G401.6 (cell line): Measurements from ENCODE around the gene VRK3.

Experiments used
- FAIRE-seq: peaks from 2 replicates; lab custom pipeline; 2012; peaks lifted over from hg19 to GRCh38; lab: Jason Lieb, UNC

VRK3 gene

DNA sequence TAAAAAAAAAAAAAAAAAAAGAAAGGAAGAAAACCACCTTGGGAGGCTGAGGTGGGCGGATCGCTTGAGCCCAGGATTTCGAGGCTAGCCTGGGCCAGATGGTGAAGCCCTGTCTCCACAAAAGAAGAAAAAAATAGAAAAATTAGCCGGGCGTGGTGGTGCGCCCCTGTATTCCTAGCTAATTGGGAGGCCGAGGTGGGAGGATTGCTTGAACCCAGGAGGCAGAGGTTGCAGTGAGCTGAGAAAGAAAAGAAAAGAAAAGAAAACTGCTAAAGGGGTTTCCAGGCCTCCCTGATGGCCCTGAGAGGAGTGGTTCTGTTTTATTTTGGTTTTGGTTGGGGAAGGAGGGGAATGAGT lies 1.4 kb upstream of the VRK3 start:
- FAIRE-seq: no peak

DNA sequence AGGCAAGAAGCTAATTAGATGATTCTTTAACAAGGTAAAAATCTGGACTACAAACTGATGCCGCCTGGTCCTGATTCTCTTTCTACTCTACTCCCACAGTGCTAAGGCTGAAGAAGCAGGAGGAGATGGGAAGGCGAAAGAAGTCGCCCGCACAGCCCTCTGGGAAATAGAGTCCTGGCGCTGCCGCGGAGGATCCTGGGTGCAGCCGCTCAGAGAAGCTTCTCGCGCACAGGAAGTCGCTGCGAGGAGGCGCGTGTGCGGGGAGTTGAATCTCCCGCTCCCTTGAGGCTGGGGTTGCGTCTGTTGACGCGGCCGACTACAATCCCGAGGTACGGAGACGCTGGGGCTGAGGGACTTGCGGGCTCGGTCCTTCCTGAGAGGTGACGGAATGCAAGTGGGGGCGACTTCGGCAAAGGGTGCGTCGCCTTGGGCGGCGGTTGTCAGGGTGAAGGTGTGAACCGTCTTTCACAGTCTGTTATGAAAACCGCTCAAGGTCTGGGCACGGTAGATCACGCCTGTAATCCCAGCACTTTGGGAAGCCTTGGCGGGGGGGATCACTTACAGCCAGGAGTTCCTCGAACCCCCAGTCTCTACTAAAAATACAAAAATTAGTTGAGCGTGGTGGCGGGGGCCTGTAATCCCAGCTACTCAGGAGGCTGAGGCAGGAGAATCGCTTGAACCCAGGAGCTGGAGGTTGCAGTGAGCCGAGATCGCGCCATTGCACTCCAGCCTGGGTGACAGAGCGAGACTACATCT lies 800 bp upstream of the VRK3 start, which contains the start of gene ZNF473:
TSS of gene ZNF473 (plus strand) at position 212 of the 756 bp plus-strand sequence. CDS start 5,078 bp downstream, outside the sequence.
- FAIRE-seq: no peak

GRCh38 chr19:50024719-50025021 lies 502 bp downstream of the VRK3 start:
- FAIRE-seq: no peak

DNA sequence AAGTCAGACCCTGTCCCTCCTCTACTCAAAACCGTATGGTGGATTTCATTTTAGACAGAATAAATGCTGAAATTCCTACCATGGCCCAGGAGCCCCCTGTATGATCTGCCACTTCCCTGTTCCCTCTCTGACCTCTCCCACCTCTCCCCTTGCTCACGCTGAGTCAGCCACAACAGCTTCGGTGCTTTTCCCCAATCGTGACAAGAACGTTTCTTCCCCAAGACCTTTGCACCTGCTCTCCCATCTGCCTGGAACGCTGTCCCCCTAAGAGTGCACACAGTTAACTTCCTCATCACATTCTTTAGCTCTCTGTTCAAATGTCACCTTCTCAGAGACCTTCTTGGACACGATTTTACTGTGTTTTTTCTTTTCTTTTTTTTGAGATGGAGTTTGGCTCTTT lies 2.3 kb downstream of the VRK3 start:
- no peak for FAIRE-seq

GRCh38 chr19:50020481-50020880 lies 4.7 kb downstream of the VRK3 start:
- FAIRE-seq: no peak

DNA sequence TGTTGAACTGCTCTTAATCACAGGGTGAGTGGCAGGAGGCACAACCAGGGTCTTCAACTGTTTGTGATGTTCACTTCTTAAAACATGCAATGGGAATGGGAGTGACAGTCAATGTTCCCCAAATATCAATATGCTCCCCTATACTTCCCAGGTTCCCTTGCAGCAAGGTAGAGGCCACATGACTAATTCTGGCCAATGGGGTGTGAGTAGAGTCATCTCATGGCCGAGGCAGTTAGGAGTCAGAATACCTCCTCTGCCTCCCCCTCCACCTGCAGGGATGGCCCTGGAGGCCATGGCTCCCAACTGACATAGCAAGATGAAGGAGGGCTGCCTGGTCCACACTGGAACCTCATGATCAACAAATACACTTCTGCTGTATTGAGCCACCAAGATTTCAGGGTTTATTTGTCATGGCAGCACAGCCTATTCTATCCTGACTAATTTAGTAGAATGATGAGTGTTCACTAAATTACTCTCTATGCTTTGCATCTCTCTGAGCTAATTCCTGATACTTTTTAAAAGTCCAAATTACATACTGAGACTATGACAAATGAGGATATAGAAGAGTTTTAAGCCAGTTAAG lies 8.9 kb downstream of the VRK3 start:
- no peak for FAIRE-seq

- FAIRE-seq: no peak
Measured at GRCh38 chr19:50008532-50008931, 16.6 kb downstream of the VRK3 start.

DNA sequence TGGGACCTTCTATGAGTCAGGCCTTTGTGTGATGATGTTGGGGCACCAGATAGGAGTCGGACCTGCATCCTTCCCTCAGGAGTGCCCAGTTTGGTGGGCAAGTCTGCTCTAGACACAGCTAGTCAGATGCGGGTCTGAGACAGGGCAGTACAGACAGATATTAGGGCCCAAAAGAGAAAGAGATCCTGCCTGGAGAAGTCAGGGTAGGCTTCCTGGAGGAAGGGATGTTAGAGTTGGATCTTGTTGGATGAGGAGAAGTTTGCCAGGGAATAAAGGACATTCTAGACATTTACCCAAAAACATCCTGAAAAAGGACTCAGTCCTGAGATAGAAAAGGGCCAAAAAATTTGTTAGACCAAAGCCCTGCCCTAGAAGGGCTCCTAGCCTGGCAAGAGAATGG lies 17.2 kb downstream of the VRK3 start:
- no peak for FAIRE-seq

DNA sequence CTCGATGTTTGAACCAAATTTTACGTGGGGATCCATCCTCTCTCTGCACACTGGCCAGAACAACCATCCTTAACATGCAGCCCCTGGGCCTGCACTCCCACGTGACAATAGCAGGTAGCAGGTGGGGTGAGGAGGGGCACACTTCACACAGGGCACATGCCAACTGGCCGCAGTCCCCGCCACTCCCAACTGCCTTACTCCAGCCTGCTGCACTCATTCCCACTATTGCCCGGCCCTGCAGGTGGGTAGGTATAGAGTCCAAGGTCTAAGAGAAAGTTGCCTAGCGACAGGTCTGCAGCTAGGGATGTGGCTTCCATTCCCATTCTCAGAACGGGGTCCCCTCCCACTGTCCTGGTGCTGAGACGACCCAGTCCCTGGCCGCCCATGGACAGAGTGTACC lies 18.0 kb downstream of the VRK3 start:
- FAIRE-seq: no peak

DNA sequence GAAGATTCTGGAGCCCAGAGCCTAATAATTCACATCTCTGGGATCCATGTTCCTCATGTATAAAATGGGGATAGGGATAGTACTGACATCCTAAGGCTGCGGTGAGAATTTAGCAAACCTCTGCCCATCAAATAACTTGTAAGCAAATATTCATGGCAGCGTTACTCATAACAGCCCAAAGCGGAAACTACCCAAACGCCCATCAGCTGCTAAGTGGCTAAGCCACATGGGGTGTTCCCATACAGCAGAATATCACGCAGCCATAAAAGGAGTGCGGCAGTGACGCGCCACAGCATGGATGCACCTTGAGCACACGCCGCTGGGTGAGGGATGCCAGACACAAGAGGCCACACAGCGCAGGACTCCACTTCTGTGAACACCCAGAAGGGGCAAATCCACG lies 19.7 kb downstream of the VRK3 start:
- no peak for FAIRE-seq

GRCh38 chr19:50003810-50004419 lies 21.3 kb downstream of the VRK3 start:
- FAIRE-seq: no peak

DNA sequence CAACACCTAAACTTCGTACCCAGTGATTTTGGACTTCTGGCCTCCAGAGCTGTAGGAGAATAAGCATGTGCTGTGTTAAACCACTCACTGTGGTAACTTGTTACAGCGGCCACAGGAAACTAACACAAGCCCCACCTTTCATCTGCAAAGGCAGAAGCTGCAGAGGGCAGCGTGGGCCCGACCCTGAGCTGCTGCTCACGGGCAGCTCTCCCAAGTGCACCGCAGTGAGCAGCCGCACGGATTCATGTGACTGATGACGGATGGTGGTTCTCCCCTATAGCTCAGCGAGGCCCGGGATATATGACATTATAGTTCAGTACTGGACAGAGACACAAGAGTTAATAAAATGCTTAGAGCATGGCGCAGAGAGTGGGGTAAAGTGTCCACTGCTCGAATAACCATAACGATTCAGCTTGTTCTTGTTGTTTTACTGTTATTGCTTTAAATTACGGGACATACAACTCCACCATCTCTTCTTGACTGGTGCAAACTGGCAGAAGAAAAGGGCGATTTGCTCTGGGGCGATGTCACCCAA lies 21.9 kb downstream of the VRK3 start:
- no peak for FAIRE-seq

- FAIRE-seq: no peak
Measured at GRCh38 chr19:50002386-50002960, 22.7 kb downstream of the VRK3 start.

- no peak for FAIRE-seq
Measured at GRCh38 chr19:50001775-50002174, 23.4 kb downstream of the VRK3 start.

GRCh38 chr19:50000841-50001557 lies 24.2 kb downstream of the VRK3 start:
- no peak for FAIRE-seq

DNA sequence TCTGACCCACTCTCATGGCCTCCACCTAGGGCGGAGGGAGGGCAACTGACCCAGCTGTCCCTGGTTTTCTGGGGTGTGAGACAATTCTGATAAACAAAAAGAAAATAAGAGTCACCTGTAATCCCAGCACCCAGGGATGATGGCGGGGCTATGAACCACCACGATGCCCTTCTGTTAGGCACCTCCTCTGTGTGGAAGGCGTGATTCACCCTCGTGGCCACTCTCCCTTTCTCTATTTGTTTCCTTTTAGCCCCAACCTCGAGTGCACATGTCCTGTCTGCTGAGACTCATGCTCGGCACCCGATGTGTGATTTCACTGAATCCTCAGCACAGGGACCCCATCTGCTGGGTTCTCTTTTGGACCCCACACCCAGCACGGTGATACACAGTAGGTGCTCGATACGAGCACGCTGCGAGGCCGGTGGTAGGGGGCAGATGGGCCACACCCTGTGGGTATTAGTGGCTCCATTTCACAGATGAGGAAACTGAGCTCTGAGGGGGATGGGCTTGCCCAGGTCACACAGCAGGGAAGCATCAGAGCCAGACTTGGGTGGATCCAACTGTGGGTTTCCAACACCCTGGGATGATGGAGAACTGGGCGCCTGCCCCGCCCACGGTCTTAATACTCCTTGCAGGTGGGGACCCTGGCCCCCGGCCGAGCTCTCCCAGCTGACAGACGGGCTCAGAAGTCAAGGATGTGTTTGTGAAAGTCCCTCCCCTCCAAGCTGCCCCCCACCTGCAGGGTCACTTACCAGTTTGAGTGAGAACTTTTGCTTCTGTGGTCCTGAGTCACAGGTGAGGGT lies 24.9 kb downstream of the VRK3 start:
- FAIRE-seq: no peak

DNA sequence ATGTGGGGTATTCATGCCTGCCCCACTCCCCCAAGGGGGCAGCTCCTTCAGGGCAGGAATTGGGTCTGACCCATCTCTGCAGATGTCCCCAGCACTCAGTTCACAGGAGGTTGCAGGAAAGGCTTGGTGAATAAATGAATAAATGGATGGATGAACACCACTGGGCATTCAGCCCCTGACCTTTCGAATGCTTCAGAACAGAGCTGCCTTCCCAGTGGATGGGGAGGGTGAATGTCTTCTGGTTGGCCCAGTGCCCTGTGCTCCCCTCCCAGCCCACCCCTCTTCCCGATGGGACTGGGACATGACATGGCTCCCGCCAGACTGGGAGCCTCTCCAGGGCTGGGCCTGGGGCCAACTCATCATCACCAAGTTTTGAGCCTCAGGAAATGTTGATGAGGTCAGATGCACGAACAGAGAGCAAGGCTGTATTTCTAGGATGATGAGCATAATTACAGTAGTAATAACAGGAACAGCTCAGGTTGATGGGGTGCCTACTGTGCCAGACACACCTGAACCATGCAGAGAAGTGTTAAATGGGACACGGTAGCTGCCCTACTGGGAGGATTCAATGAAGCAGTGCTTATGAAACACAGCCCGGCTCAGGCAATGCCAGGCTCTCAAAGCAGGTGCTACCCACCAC lies 25.7 kb downstream of the VRK3 start:
- no peak for FAIRE-seq

DNA sequence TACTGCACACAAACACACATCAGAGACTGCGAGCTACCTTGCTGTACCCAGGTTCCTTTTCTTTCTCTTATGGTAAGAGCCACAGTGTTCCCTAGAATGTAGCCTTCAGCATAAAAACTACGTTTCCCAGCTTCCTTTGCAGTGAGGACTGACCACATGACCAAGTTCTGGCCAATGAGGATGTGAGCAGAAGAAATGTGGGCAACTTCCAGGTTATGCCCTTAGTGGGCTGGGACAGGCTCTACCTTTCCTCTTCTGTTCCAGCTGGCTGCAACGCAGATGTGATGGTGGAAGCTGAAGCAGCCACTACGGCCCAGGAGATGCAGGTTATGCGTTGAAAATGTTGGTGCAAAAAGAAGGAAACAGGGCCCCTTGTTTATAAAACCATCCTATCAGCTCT lies 27.5 kb downstream of the VRK3 start:
- peak; percentile 91 for FAIRE-seq

DNA sequence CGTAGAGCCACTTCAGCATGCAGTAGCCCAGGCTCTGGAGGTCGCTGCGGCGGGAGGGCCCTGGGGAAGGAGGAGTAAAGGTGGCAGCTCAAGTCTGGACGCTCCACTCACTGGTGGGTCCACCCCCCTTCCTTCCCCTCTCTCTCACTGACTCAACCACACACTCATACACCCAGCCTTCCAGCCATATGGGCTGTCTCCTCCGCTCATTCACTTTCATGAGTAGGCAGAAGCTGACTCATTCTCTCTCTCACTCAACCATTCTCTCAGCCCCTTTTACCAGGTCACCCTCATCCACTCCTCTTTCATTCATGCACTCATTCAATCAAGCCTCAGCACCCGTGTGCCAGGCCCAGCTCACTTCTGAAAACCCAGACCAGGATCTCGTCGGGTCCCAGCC lies 36.7 kb downstream of the VRK3 start:
- no peak for FAIRE-seq

GRCh38 chr19:49988007-49988406 lies 37.2 kb downstream of the VRK3 start:
- FAIRE-seq: no peak

- no peak for FAIRE-seq
Measured at GRCh38 chr19:49987159-49987698, 37.9 kb downstream of the VRK3 start.
